Caco-2 (cell line): Measurements from ENCODE around the gene SMARCA5. TPM values are rescaled to one million over a fixed set of nuclear protein-coding genes. Genes with fewer than 3 reads are reported as not detected.

Experiments used
- BruUV-seq: library from RNA; stranded (reverse); fragments of 400-500 nt; replicated peaks from 2 replicates; lab custom pipeline; 2021; lab: Mats Ljungman, UMichigan
- CTCF ChIA-PET: fragments of 300-600 bp; sonication (Branson Sonifier 250); formaldehyde crosslinking; loops from one replicate; lab custom pipeline; 2022; ENCODE audit warnings: antibody characterized with exemption; lab: Charles Lee
- POLR2A ChIA-PET: fragments of 300-600 bp; sonication (Branson Sonifier 250); formaldehyde crosslinking; loops from one replicate; lab custom pipeline; 2022; ENCODE audit warnings: antibody characterized with exemption; lab: Charles Lee
- DNase-seq, 2 experiments: peaks; one replicate each; pipeline versions ENCODE4 v3.0.0 to v3.0.0-alpha.2; 2020 to 2022
- H3K27me3 ChIP-seq: replicated peaks from 2 replicates; pipeline ENCODE4 v1.6.0; 2011; ENCODE audit warnings: low read length; ENCODE audit not compliant: control insufficient read depth, insufficient read depth
- H3K36me3 ChIP-seq: 2 replicates; pipeline ENCODE4 v1.5.1; 2011; ENCODE audit warnings: low read length; ENCODE audit not compliant: control insufficient read depth, insufficient read depth
- H3K4me1 ChIP-seq: fragments of 250-450 bp; sonication (Bioruptor Pico); 2 replicates; pipeline ENCODE4 v1.5.1; 2020; ENCODE audit warnings: mild to moderate bottlenecking
- H3K4me3 ChIP-seq: 2 replicates; pipeline ENCODE4 v1.5.1; 2011; ENCODE audit warnings: low read depth, mild to moderate bottlenecking, control low read depth, low read length
- H3K9me3 ChIP-seq: fragments of 250-450 bp; sonication (Bioruptor Pico); 2 replicates; pipeline ENCODE4 v1.5.1; 2020; ENCODE audit warnings: mild to moderate bottlenecking, moderate library complexity
- H3K27ac Mint-ChIP-seq: one replicate; pipeline ENCODE4 v1.8.0; 2022; ENCODE audit warnings: mixed read lengths; ENCODE audit not compliant: unreplicated experiment
- H3K27me3 Mint-ChIP-seq: one replicate; pipeline ENCODE4 v1.8.0; 2022; ENCODE audit warnings: mixed read lengths; ENCODE audit not compliant: insufficient read depth, unreplicated experiment
- H3K36me3 Mint-ChIP-seq: one replicate; pipeline ENCODE4 v1.8.0; 2022; ENCODE audit warnings: mild to moderate bottlenecking, mixed read lengths; ENCODE audit not compliant: insufficient read depth, unreplicated experiment
- H3K4me1 Mint-ChIP-seq: one replicate; pipeline ENCODE4 v1.8.0; 2022; ENCODE audit warnings: low read depth, mixed read lengths; ENCODE audit not compliant: unreplicated experiment
- H3K4me3 Mint-ChIP-seq: one replicate; pipeline ENCODE4 v1.8.0; 2022; ENCODE audit warnings: mild to moderate bottlenecking, moderate library complexity, mixed read lengths; ENCODE audit not compliant: unreplicated experiment
- H3K9me3 Mint-ChIP-seq: one replicate; pipeline ENCODE4 v1.8.0; 2022; ENCODE audit warnings: mixed read lengths; ENCODE audit not compliant: unreplicated experiment
- intact Hi-C: fragments of 100-400 bp; cut with micrococcal nuclease; formaldehyde crosslinking; loops from one replicate; pipeline ENCODE4 v1.10.0; 2022; ENCODE audit not compliant: unreplicated experiment
- total RNA-seq: library from RNA; stranded (reverse); gene quantifications from 2 replicates; pipeline ENCODE4 v1.2.3, GENCODE V29; 2022
- TF ChIP-seq, protein P1 (sequence below), 2 experiments: fragments of 200-600 bp in 1 of 2; IDR thresholded peaks; 1 replicate in 1 of 2; 2 replicates in 1 of 2; pipeline versions ENCODE4 v1.5.1 to v1.8.0; 2011 to 2022; ENCODE audit warnings: antibody characterized with exemption in 1 of 2, control low read depth in 1 of 2, inconsistent platforms in 1 of 2, low read depth in 1 of 2, low read length in 1 of 2, mild to moderate bottlenecking in 1 of 2, moderate library complexity in 1 of 2; ENCODE audit not compliant: insufficient read depth in 1 of 2, severe bottlenecking in 1 of 2, unreplicated experiment in 1 of 2

SMARCA5 gene
- total RNA-seq, 1 experiment from 2014 or later: 64.8 TPM

GRCh38 chr4:143477487-143477886, 36.0 kb upstream of the SMARCA5 start:
- H3K27me3 Mint-ChIP-seq: no peaks in the 10 kb centered on the region
- Histone ChIP-seq H3K9me3 (no peaks in the 10 kb centered on the region), H3K4me1 (no peaks in the 10 kb centered on the region), H3K36me3 (no peaks in the 10 kb centered on the region), H3K27me3 (no peaks in the 10 kb centered on the region), H3K4me3 (no peak overlapping the region)
- intact Hi-C loops: no loop called here
- H3K36me3 Mint-ChIP-seq: peaks cover 15% of the 10 kb centered on the region
- no peak overlapping the region for H3K4me3 Mint-ChIP-seq
- no TSS peak for BruUV-seq
- ChIA-PET CTCF (no interaction called here), POLR2A (no interaction called here)
- H3K27ac Mint-ChIP-seq: no peak overlapping the region
- H3K9me3 Mint-ChIP-seq: no peaks in the 10 kb centered on the region
- TF ChIP-seq, protein P1, sequence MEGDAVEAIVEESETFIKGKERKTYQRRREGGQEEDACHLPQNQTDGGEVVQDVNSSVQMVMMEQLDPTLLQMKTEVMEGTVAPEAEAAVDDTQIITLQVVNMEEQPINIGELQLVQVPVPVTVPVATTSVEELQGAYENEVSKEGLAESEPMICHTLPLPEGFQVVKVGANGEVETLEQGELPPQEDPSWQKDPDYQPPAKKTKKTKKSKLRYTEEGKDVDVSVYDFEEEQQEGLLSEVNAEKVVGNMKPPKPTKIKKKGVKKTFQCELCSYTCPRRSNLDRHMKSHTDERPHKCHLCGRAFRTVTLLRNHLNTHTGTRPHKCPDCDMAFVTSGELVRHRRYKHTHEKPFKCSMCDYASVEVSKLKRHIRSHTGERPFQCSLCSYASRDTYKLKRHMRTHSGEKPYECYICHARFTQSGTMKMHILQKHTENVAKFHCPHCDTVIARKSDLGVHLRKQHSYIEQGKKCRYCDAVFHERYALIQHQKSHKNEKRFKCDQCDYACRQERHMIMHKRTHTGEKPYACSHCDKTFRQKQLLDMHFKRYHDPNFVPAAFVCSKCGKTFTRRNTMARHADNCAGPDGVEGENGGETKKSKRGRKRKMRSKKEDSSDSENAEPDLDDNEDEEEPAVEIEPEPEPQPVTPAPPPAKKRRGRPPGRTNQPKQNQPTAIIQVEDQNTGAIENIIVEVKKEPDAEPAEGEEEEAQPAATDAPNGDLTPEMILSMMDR (IDR thresholded peaks at IDR 0.05; ENCODE audit: insufficient read depth in 1 of 2, low read depth in 1 of 2, low read length in 1 of 2, severe bottlenecking in 1 of 2, unreplicated experiment in 1 of 2): no peak
- H3K4me1 Mint-ChIP-seq: no peaks in the 10 kb centered on the region
- DNase-seq: no peak

GRCh38 chr4:143481361-143481760, 32.1 kb upstream of the SMARCA5 start:
- Histone ChIP-seq H3K27me3 (no peaks in the 10 kb centered on the region), H3K36me3 (no peaks in the 10 kb centered on the region), H3K4me1 (no peaks in the 10 kb centered on the region), H3K4me3 (no peak overlapping the region), H3K9me3 (no peaks in the 10 kb centered on the region)
- POLR2A ChIA-PET: no interaction called here
- H3K4me3 Mint-ChIP-seq: no peak overlapping the region
- H3K9me3 Mint-ChIP-seq: no peaks in the 10 kb centered on the region
- no peak for DNase-seq
- TF ChIP-seq, protein P1 (IDR thresholded peaks at IDR 0.05; ENCODE audit: insufficient read depth in 1 of 2, low read depth in 1 of 2, low read length in 1 of 2, severe bottlenecking in 1 of 2, unreplicated experiment in 1 of 2): no peak
- CTCF ChIA-PET: no interaction called here
- no peaks in the 10 kb centered on the region for H3K4me1 Mint-ChIP-seq
- peaks cover 10% of the 10 kb centered on the region for H3K36me3 Mint-ChIP-seq
- H3K27ac Mint-ChIP-seq: no peak overlapping the region
- H3K27me3 Mint-ChIP-seq: no peaks in the 10 kb centered on the region
- no TSS peak for BruUV-seq
- intact Hi-C loops: no loop called here

DNA sequence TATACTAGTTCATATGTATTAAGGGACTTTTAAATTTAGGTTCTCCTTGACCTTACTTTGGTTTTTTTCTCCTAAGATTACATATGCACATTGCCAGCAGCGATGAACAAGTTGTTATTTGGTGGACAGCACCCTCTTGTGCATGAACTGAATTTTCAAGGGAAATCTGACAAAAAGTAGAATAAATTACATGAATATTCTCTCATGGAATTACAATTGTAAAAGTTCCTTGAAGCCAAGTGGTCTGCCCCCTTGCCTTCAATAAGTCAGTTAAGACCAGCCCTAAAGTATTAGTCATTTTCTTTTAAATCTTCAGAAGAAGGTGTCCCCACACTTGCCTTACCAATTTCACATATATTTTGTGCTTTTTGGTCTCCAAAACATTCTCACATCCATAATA, 30.7 kb upstream of the SMARCA5 start:
- POLR2A ChIA-PET: no interaction called here
- H3K4me1 Mint-ChIP-seq: no peaks in the 10 kb centered on the region
- no peak overlapping the region for H3K4me3 ChIP-seq
- H3K4me3 Mint-ChIP-seq: no peak overlapping the region
- peaks cover 13% of the 10 kb centered on the region for H3K36me3 Mint-ChIP-seq
- H3K36me3 ChIP-seq: no peaks in the 10 kb centered on the region
- no peaks in the 10 kb centered on the region for H3K27me3 Mint-ChIP-seq
- no peaks in the 10 kb centered on the region for H3K27me3 ChIP-seq
- no peaks in the 10 kb centered on the region for H3K9me3 ChIP-seq
- no TSS peak for BruUV-seq
- CTCF ChIA-PET: no interaction called here
- intact Hi-C loops: loop anchor here (1.0 kb wide), 4 partner anchors 276 to 600 kb away; no protein-coding TSS in a partner anchor
- no peaks in the 10 kb centered on the region for H3K9me3 Mint-ChIP-seq
- TF ChIP-seq, protein P1 (IDR thresholded peaks at IDR 0.05; ENCODE audit: insufficient read depth in 1 of 2, low read depth in 1 of 2, low read length in 1 of 2, severe bottlenecking in 1 of 2, unreplicated experiment in 1 of 2): peak; percentile 40 to 46
- no peak overlapping the region for H3K27ac Mint-ChIP-seq
- no peaks in the 10 kb centered on the region for H3K4me1 ChIP-seq
- DNase-seq: peak in 1 of 2 experiments; percentile 42
